ENCODE results near the gene SLC8A1.

The SLC8A1 gene

GRCh38 chr2:40451918-40452605 lies at the start of gene SLC8A1:
Gene SLC8A1 (minus strand): TSS chr2:40452090.
- no peak for DNase-seq

- no peak for DNase-seq
These were observed 47.5 kb upstream of the SLC8A1 start for GRCh38 chr2:40499437-40499836.

GRCh38 chr2:40497251-40497859 lies 45.5 kb upstream of the SLC8A1 start:
- DNase-seq = no peak

GRCh38 chr2:40489678-40489960 lies 37.7 kb upstream of the SLC8A1 start:
- no peak for DNase-seq

- DNase-seq = no peak
These were observed 37.2 kb upstream of the SLC8A1 start for GRCh38 chr2:40488927-40489677.

GRCh38 chr2:40488101-40488601 lies 36.3 kb upstream of the SLC8A1 start:
- no peak for DNase-seq

GRCh38 chr2:40487602-40488001 lies 35.7 kb upstream of the SLC8A1 start:
- no peak for DNase-seq

- DNase-seq = no peak
These were observed 34.0 kb upstream of the SLC8A1 start for GRCh38 chr2:40485854-40486253.

GRCh38 chr2:40485318-40485717 lies 33.4 kb upstream of the SLC8A1 start:
- DNase-seq = no peak

GRCh38 chr2:40483549-40484243 lies 31.8 kb upstream of the SLC8A1 start:
- no peak for DNase-seq

GRCh38 chr2:40480596-40480995 lies 28.7 kb upstream of the SLC8A1 start:
- no peak for DNase-seq

GRCh38 chr2:40480073-40480472 lies 28.2 kb upstream of the SLC8A1 start:
- no peak for DNase-seq

- no peak for DNase-seq
These were observed 25.5 kb upstream of the SLC8A1 start for GRCh38 chr2:40477361-40477760.

- no peak for DNase-seq
These were observed 24.5 kb upstream of the SLC8A1 start for GRCh38 chr2:40476436-40476835.

- DNase-seq = no peak
These were observed 22.4 kb upstream of the SLC8A1 start for GRCh38 chr2:40474306-40474705.

- DNase-seq = no peak
These were observed 20.0 kb upstream of the SLC8A1 start for GRCh38 chr2:40471866-40472265.

GRCh38 chr2:40470822-40471813 lies 19.2 kb upstream of the SLC8A1 start:
- no peak for DNase-seq

GRCh38 chr2:40466935-40467572 lies 15.2 kb upstream of the SLC8A1 start:
- no peak for DNase-seq

GRCh38 chr2:40466332-40466906 lies 14.5 kb upstream of the SLC8A1 start:
- DNase-seq = no peak

GRCh38 chr2:40463112-40463511 lies 11.2 kb upstream of the SLC8A1 start:
- DNase-seq = no peak

GRCh38 chr2:40458271-40458794 lies 6.4 kb upstream of the SLC8A1 start:
- no peak for DNase-seq
